RPMI8226 (cell line): ENCODE results near the gene NMU.
A peak's percentile ranks its signal among the peaks of the same experiment; 100 is the strongest.
"Not testable (repeated sequence)": the region's sequence is repeated elsewhere in the genome, so short reads cannot be mapped to it uniquely, and the experiment has no call there.

Source experiments
- DNase-seq: peaks from one replicate; pipeline ENCODE4 v3.0.0-alpha.2; 2015

The NMU gene

GRCh38 chr4:55635741-55636655 is at the start of gene NMU:
Gene NMU, minus strand, starts transcription at chr4:55636298. Its CDS starts 106 bp downstream, at chr4:55636192.
- DNase-seq: peak; percentile 74

- DNase-seq: no peak
Observed at GRCh38 chr4:55684276-55684675, 48.2 kb upstream of the NMU start.

GRCh38 chr4:55682797-55683196 is 46.7 kb upstream of the NMU start:
- not testable (repeated sequence) for DNase-seq

GRCh38 chr4:55682295-55682694 is 46.2 kb upstream of the NMU start:
- no peak for DNase-seq

GRCh38 chr4:55681430-55681829 is 45.3 kb upstream of the NMU start:
- DNase-seq: no peak

GRCh38 chr4:55675196-55675793 is 39.2 kb upstream of the NMU start:
- DNase-seq: no peak

- no peak for DNase-seq
Observed at GRCh38 chr4:55673424-55673823, 37.3 kb upstream of the NMU start.

GRCh38 chr4:55671667-55672066 is 35.6 kb upstream of the NMU start:
- no peak for DNase-seq

GRCh38 chr4:55670695-55671094 is 34.6 kb upstream of the NMU start:
- DNase-seq: no peak

- DNase-seq: no peak
Observed at GRCh38 chr4:55668449-55668848, 32.4 kb upstream of the NMU start.

- no peak for DNase-seq
Observed at GRCh38 chr4:55666535-55666934, 30.4 kb upstream of the NMU start.

GRCh38 chr4:55663145-55663544 is 27.0 kb upstream of the NMU start:
- no peak for DNase-seq

GRCh38 chr4:55661398-55662056 is 25.4 kb upstream of the NMU start:
- no peak for DNase-seq

GRCh38 chr4:55658657-55659056 is 22.6 kb upstream of the NMU start:
- DNase-seq: no peak

- no peak for DNase-seq
Observed at GRCh38 chr4:55654131-55654530, 18.0 kb upstream of the NMU start.

- DNase-seq: no peak
Observed at GRCh38 chr4:55650483-55650882, 14.4 kb upstream of the NMU start.

GRCh38 chr4:55637272-55637820 is 1.2 kb upstream of the NMU start:
- no peak for DNase-seq

GRCh38 chr4:55636656-55636999 is 530 bp upstream of the NMU start:
- no peak for DNase-seq

GRCh38 chr4:55635282-55635681 is 816 bp downstream of the NMU start:
- DNase-seq: no peak

GRCh38 chr4:55634417-55635128 is 1.5 kb downstream of the NMU start:
- DNase-seq: no peak

- no peak for DNase-seq
Observed at GRCh38 chr4:55633903-55634302, 2.2 kb downstream of the NMU start.

- no peak for DNase-seq
Observed at GRCh38 chr4:55625835-55626234, 10.3 kb downstream of the NMU start.

- not testable (repeated sequence) for DNase-seq
Observed at GRCh38 chr4:55624063-55624462, 12.0 kb downstream of the NMU start.
